H1 (cell line): ENCODE measurements around the gene TBC1D2. TPM values are rescaled to one million over a fixed set of nuclear protein-coding genes. Genes with fewer than 3 reads are reported as not detected.
A peak's percentile ranks its signal among the peaks of the same experiment; 100 is the strongest.

Experiments
- CTCF ChIA-PET: fragments of 300-600 bp; sonication (Branson Sonifier 250); formaldehyde crosslinking; loops from one replicate; lab custom pipeline; 2021; ENCODE audit not compliant: partially characterized antibody; lab: Charles Lee
- POLR2A ChIA-PET: fragments of 300-600 bp; sonication (Branson Sonifier 250); formaldehyde crosslinking; loops from one replicate; lab custom pipeline; 2021; ENCODE audit warnings: inconsistent platforms; ENCODE audit not compliant: partially characterized antibody; lab: Charles Lee
- DNase-seq, 2 experiments: peaks; one replicate each; pipeline versions ENCODE4 v3.0.0 to v3.0.0-alpha.2; 2010 to 2022; ENCODE audit warnings: low spot score in 2 of 2, low read depth in 1 of 2, mixed read lengths in 1 of 2
- FAIRE-seq: peaks from 2 replicates; lab custom pipeline; 2011; peaks lifted over from hg19 to GRCh38; lab: Jason Lieb, UNC
- H2AFZ ChIP-seq: 2 replicates; pipeline ENCODE4 v1.8.1; 2012; ENCODE audit warnings: low read length, inconsistent platforms
- H2AK5ac ChIP-seq: 2 replicates; pipeline ENCODE4 v1.6.1; 2013; ENCODE audit warnings: low read depth, low read length
- H2BK120ac ChIP-seq: replicated peaks from 2 replicates; pipeline ENCODE3; 2013; ENCODE audit warnings: low read depth, low read length, inconsistent platforms
- H2BK12ac ChIP-seq: 2 replicates; pipeline ENCODE4 v1.6.1; 2013; ENCODE audit warnings: low read depth, low read length
- H2BK15ac ChIP-seq: 2 replicates; pipeline ENCODE4 v1.6.1; 2013; ENCODE audit warnings: low read length
- H2BK20ac ChIP-seq: 2 replicates; pipeline ENCODE4 v1.6.1; 2013; ENCODE audit warnings: low read length
- H2BK5ac ChIP-seq: 2 replicates; pipeline ENCODE4 v1.6.1; 2013; ENCODE audit warnings: low read depth, low read length
- H3K14ac ChIP-seq: 2 replicates; pipeline ENCODE4 v1.6.1; 2013; ENCODE audit warnings: inconsistent platforms; ENCODE audit not compliant: insufficient read length
- H3K18ac ChIP-seq: 2 replicates; pipeline ENCODE4 v1.6.1; 2013; ENCODE audit warnings: low read length; ENCODE audit errors: extremely low read depth
- H3K23ac ChIP-seq: 2 replicates; pipeline ENCODE4 v1.6.1; 2013; ENCODE audit warnings: inconsistent platforms; ENCODE audit not compliant: insufficient read length
- H3K23me2 ChIP-seq: 2 replicates; pipeline ENCODE4 v1.6.1; 2013; ENCODE audit warnings: low read depth, low read length
- H3K27ac ChIP-seq: 2 replicates; pipeline ENCODE4 v1.6.1; 2011; ENCODE audit warnings: low read depth, low read length, inconsistent platforms
- H3K27me3 ChIP-seq, 4 experiments: replicated peaks in 1 of 4; 1 replicate in 1 of 4; 2 replicates in 3 of 4; pipeline versions ENCODE4 v1.6.1 to v1.8.1; 2011 to 2013; ENCODE audit warnings: low read length in 3 of 4, mild to moderate bottlenecking in 3 of 4, inconsistent platforms in 2 of 4, mixed read lengths in 2 of 4, moderate library complexity in 1 of 4; ENCODE audit not compliant: control insufficient read depth in 3 of 4, insufficient read depth in 3 of 4; ENCODE audit errors: extremely low read depth in 1 of 4
- H3K36me3 ChIP-seq, 4 experiments: 2 replicates each; pipeline versions ENCODE4 v1.6.1 to v1.8.1; 2011 to 2013; ENCODE audit warnings: mild to moderate bottlenecking in 4 of 4, low read length in 3 of 4, moderate library complexity in 2 of 4, control low read depth in 1 of 4, inconsistent platforms in 1 of 4; ENCODE audit not compliant: insufficient read depth in 4 of 4, control insufficient read depth in 2 of 4
- H3K4ac ChIP-seq: replicated peaks from 2 replicates; pipeline ENCODE3; 2013; ENCODE audit warnings: low read length, low read depth, mixed read lengths, inconsistent platforms; ENCODE audit not compliant: insufficient read length
- H3K4me1 ChIP-seq, 4 experiments: replicated peaks in 1 of 4; 1 replicate in 1 of 4; 2 replicates in 3 of 4; pipeline versions ENCODE4 v1.6.1 to v1.8.1; 2011 to 2013; ENCODE audit warnings: low read length in 3 of 4, inconsistent platforms in 2 of 4, mixed read lengths in 1 of 4; ENCODE audit not compliant: insufficient read depth in 4 of 4, control insufficient read depth in 3 of 4
- H3K4me2 ChIP-seq, 2 experiments: 2 replicates each; pipeline versions ENCODE4 v1.6.1 to v1.8.1; 2011 to 2013; ENCODE audit warnings: low read depth in 2 of 2, low read length in 2 of 2, control low read depth in 1 of 2, inconsistent platforms in 1 of 2, mild to moderate bottlenecking in 1 of 2; ENCODE audit not compliant: insufficient read depth in 1 of 2
- H3K4me3 ChIP-seq, 4 experiments: fragments of 200-600, 300-600 bp in 1 of 4; sonication (generic), shearing (Covaris generic), sonication (Bioruptor Twin) in 1 of 4; 2 replicates each; pipeline versions ENCODE4 v1.5.1 to v1.8.1; 2011 to 2016; ENCODE audit warnings: low read length in 4 of 4, low read depth in 3 of 4, control low read depth in 2 of 4, inconsistent platforms in 2 of 4, mild to moderate bottlenecking in 2 of 4, mixed read lengths in 1 of 4, moderate library complexity in 1 of 4; ENCODE audit not compliant: insufficient read depth in 2 of 4; ENCODE audit errors: extremely low read depth in 1 of 4
- H3K56ac ChIP-seq: replicated peaks from 2 replicates; pipeline ENCODE3; 2013; ENCODE audit warnings: low read depth, mild to moderate bottlenecking, mixed read lengths, low read length, inconsistent platforms; ENCODE audit not compliant: insufficient read length
- H3K79me1 ChIP-seq: 2 replicates; pipeline ENCODE4 v1.6.1; 2013; ENCODE audit warnings: low read depth, low read length, control low read depth
- H3K79me2 ChIP-seq, 2 experiments: 2 replicates each; pipeline versions ENCODE4 v1.6.1 to v1.8.1; 2012 to 2013; ENCODE audit warnings: low read length in 2 of 2, mild to moderate bottlenecking in 2 of 2, inconsistent platforms in 1 of 2; ENCODE audit not compliant: insufficient read depth in 2 of 2, control insufficient read depth in 1 of 2
- H3K9ac ChIP-seq, 4 experiments: replicated peaks in 1 of 4; 1 replicate in 1 of 4; 2 replicates in 3 of 4; pipeline versions ENCODE4 v1.6.1 to v1.8.1; 2011 to 2013; ENCODE audit warnings: low read depth in 3 of 4, low read length in 3 of 4, control low read depth in 2 of 4, mild to moderate bottlenecking in 2 of 4, moderate library complexity in 2 of 4, inconsistent platforms in 1 of 4; ENCODE audit errors: extremely low read depth in 1 of 4
- H3K9me3 ChIP-seq, 2 experiments: 2 replicates each; pipeline versions ENCODE4 v1.6.1 to v1.8.1; 2012 to 2013; ENCODE audit warnings: mild to moderate bottlenecking in 2 of 2, moderate library complexity in 2 of 2, control low read depth in 1 of 2, inconsistent platforms in 1 of 2, low read depth in 1 of 2, low read length in 1 of 2, mixed read lengths in 1 of 2; ENCODE audit not compliant: insufficient read depth in 2 of 2
- H4K20me1 ChIP-seq, 2 experiments: replicated peaks in 1 of 2; 2 replicates each; pipeline versions ENCODE3 to v1.8.1; 2011 to 2013; ENCODE audit warnings: inconsistent platforms in 2 of 2, low read length in 2 of 2, mild to moderate bottlenecking in 1 of 2; ENCODE audit not compliant: insufficient read depth in 2 of 2, control insufficient read depth in 1 of 2
- H4K5ac ChIP-seq: 2 replicates; pipeline ENCODE4 v1.6.1; 2013; ENCODE audit warnings: low read length, low read depth, mixed read lengths, inconsistent platforms; ENCODE audit not compliant: insufficient read length
- H4K8ac ChIP-seq: 2 replicates; pipeline ENCODE4 v1.8.0; 2013; ENCODE audit warnings: mild to moderate bottlenecking, moderate library complexity, low read length, inconsistent platforms; ENCODE audit not compliant: insufficient read depth; ENCODE audit errors: extremely low read depth
- H4K91ac ChIP-seq: replicated peaks from 2 replicates; pipeline ENCODE3; 2013; ENCODE audit warnings: low read length, mixed read lengths, inconsistent platforms; ENCODE audit not compliant: insufficient read length
- BACH1 ChIP-seq: IDR thresholded peaks from 2 replicates; pipeline ENCODE4 v1.6.1; 2012; ENCODE audit warnings: low read length, improper control_type of control experiment
- BRCA1 ChIP-seq: IDR thresholded peaks from 2 replicates; pipeline ENCODE4 v1.6.1; 2012; ENCODE audit warnings: low read depth, low read length, improper control_type of control experiment
- CHD2 ChIP-seq: IDR thresholded peaks from 2 replicates; pipeline ENCODE4 v1.6.1; 2012; ENCODE audit warnings: low read length, improper control_type of control experiment
- CTCF ChIP-seq, 3 experiments: IDR thresholded peaks; 1 replicate in 2 of 3; 2 replicates in 1 of 3; pipeline versions ENCODE4 v1.5.1 to v1.6.1; 2011; ENCODE audit warnings: low read length in 3 of 3, mild to moderate bottlenecking in 3 of 3, inconsistent platforms in 2 of 3, low read depth in 1 of 3, moderate library complexity in 1 of 3; ENCODE audit not compliant: insufficient read depth in 1 of 3; ENCODE audit errors: control extremely low read depth in 1 of 3
- EP300 ChIP-seq, 2 experiments: IDR thresholded peaks; 1 replicate in 1 of 2; 2 replicates in 1 of 2; pipeline ENCODE4 v1.6.1; 2011 to 2012; ENCODE audit warnings: low read depth in 2 of 2, low read length in 2 of 2, mild to moderate bottlenecking in 2 of 2, borderline replicate concordance in 1 of 2, inconsistent platforms in 1 of 2, moderate library complexity in 1 of 2
- HDAC2 ChIP-seq, 2 experiments: fragments of 300-600 bp in 1 of 2; sonication (generic) in 1 of 2; IDR thresholded peaks; 2 replicates each; pipeline ENCODE4 v1.6.1; 2011 to 2012; ENCODE audit warnings: low read depth in 2 of 2, low read length in 2 of 2, mild to moderate bottlenecking in 2 of 2, moderate library complexity in 2 of 2, borderline replicate concordance in 1 of 2, inconsistent platforms in 1 of 2
- KDM1A ChIP-seq: fragments of 200-600, 300-600 bp; sonication (generic); IDR thresholded peaks from 2 replicates; pipeline ENCODE4 v1.7.1; 2016; ENCODE audit warnings: mild to moderate bottlenecking, low read length, borderline replicate concordance
- KDM4A ChIP-seq: IDR thresholded peaks from one replicate; pipeline ENCODE4 v1.7.1; 2012; ENCODE audit warnings: low read depth, mild to moderate bottlenecking, moderate library complexity, low read length, inconsistent platforms; ENCODE audit not compliant: severe bottlenecking
- SUZ12 ChIP-seq: fragments of 200-600 bp; sonication (generic); IDR thresholded peaks from 2 replicates; pipeline ENCODE4 v1.6.1; 2012; ENCODE audit warnings: mild to moderate bottlenecking, inconsistent platforms, low read length, moderate library complexity, mixed read lengths
- WGBS, 2 experiments: shearing (Covaris generic) in 1 of 2; methylation state at CpG; one replicate each; pipeline versions ENCODE4 v1.1.6 to v1.1.7; 2013 to 2015; ENCODE audit warnings: low lambda C conversion rate in 2 of 2, mixed read lengths in 2 of 2, inconsistent platforms in 1 of 2, low coverage in 1 of 2, missing lambda C conversion rate in 1 of 2; ENCODE audit not compliant: insufficient replicate concordance in 2 of 2, insufficient coverage in 1 of 2, insufficient read length in 1 of 2; ENCODE audit errors: extremely low coverage in 1 of 2, missing lambda C conversion rate in 1 of 2; 5-methylcytosine and 5-hydroxymethylcytosine counted together
- polyA plus RNA-seq, 7 experiments: library from polyadenylated mRNA; depleted of rRNA in 3 of 7; stranded (reverse) in 5 of 7; unstranded in 2 of 7; fragments of >200 nt in 5 of 7; fragments of 200-250 nt in 2 of 7; gene quantifications; 1 replicate in 5 of 7; 2 replicates in 1 of 7; 4 replicates in 1 of 7; pipeline versions ENCODE4 v1.2.1 to v1.2.3, GENCODE V29; 2011 to 2013; ENCODE audit warnings: missing spikeins in 2 of 7, mixed read lengths in 2 of 7
- total RNA-seq: library from RNA; stranded (reverse); fragmentation: NEBNext Ultra II Directional; extraction: Animal tissue kit (Norgen Biotek cat#: 25700); gene quantifications from 2 replicates; pipeline ENCODE4 v1.2.1, GENCODE V29; 2021

Gene TBC1D2
- total and polyA plus RNA-seq, 2 of the 8 experiments (the other 6 are each of a cell fraction or from before 2014, with no cell fraction given), result 7.4 TPM

GRCh38 chr9:98219794-98220370 is 35.6 kb downstream of the TBC1D2 start:
- DNase-seq (no peak), FAIRE-seq (no peak)
- peak overlapping the region; percentile 18; the same call in 1 of the 2 replicates for H2AK5ac ChIP-seq
- peak overlapping the region; percentile 26 for H4K5ac ChIP-seq
- H4K20me1 ChIP-seq, result no peaks in the 10 kb centered on the region
- no peak overlapping the region for H2AFZ ChIP-seq
- no peak overlapping the region for H3K14ac ChIP-seq
- peak overlapping the region; percentile 42; the same call in 1 of the 2 replicates for H4K8ac ChIP-seq
- no peaks in the 10 kb centered on the region for H3K79me2 ChIP-seq
- H4K91ac ChIP-seq, result peak overlapping the region; percentile 83
- no peak overlapping the region for H3K4me3 ChIP-seq
- H3K27ac ChIP-seq, result 0 out of 2 replicates have a peak overlapping the region, but pooled peaks have one; percentile 38
- H2BK20ac ChIP-seq, result peak overlapping the region; percentile 48
- H3K4ac ChIP-seq, result peak overlapping the region; percentile 69
- peak overlapping the region in 1 of 4 experiments; percentile 22; a peak in 2 of 7 replicates for H3K9ac ChIP-seq
- no peaks in the 10 kb centered on the region for H3K27me3 ChIP-seq
- no peaks in the 10 kb centered on the region for H3K23me2 ChIP-seq
- no peak overlapping the region for H3K23ac ChIP-seq
- peaks cover 8 to 28% (median 17%) of the 10 kb centered on the region in 4 experiments for H3K4me1 ChIP-seq
- H3K18ac ChIP-seq, result peak overlapping the region; percentile 44
- H2BK15ac ChIP-seq, result peak overlapping the region; percentile 46; the same call in 1 of the 2 replicates
- 88% methylated on average over 11 of the region's 11 CpGs; no CpG with 5 or more reads in 1 of the 2 experiments for WGBS, 2 experiments
- ChIA-PET CTCF (interaction anchor here (0.9 to 7.6 kb wide), 6 partner anchors 9 to 40 kb away, joined by 3 to 62 read pairs (median 6); no protein-coding TSS in a partner anchor), POLR2A (interaction anchor here (1.1 to 4.0 kb wide), 4 partner anchors 10 to 36 kb away, joined by 3 to 27 read pairs (median 7); partner anchors contain the start of gene TBC1D2)
- peak overlapping the region; percentile 98; the same call in 1 of the 2 replicates for H2BK12ac ChIP-seq
- H3K4me2 ChIP-seq, result peak overlapping the region in 1 of 2 experiments; percentile 37; a peak in 1 of 4 replicates
- no peak overlapping the region for H3K56ac ChIP-seq
- H2BK120ac ChIP-seq, result peak overlapping the region; percentile 47
- no peaks in the 10 kb centered on the region for H3K9me3 ChIP-seq
- peak overlapping the region; percentile 13; the same call in 1 of the 2 replicates for H2BK5ac ChIP-seq
- H3K79me1 ChIP-seq, result no peaks in the 10 kb centered on the region
- peaks cover 0 to 3% (median 0%) of the 10 kb centered on the region in 4 experiments; a peak in 1 of 8 replicates for H3K36me3 ChIP-seq
- TF ChIP-seq KDM4A (no peak), HDAC2 (IDR thresholded peaks at IDR 0.05; ENCODE audit: borderline replicate concordance in 1 of 2, low read depth in 2 of 2, low read length in 2 of 2) (no peak), CTCF (IDR thresholded peaks at IDR 0.05; ENCODE audit: control extremely low read depth in 1 of 3, insufficient read depth in 1 of 3, low read depth in 1 of 3, low read length in 3 of 3) (no peak), BACH1 (no peak), CHD2 (no peak), BRCA1 (no peak), SUZ12 (no peak), EP300 (IDR thresholded peaks at IDR 0.05; ENCODE audit: borderline replicate concordance in 1 of 2, low read depth in 2 of 2, low read length in 2 of 2) (no peak), KDM1A (no peak)
